Measurements from ENCODE around the gene MRC1.

Gene MRC1

GRCh38 chr10:17859492-17860156, 50.5 kb downstream of the MRC1 start:
- TF ChIP-seq, protein P1, sequence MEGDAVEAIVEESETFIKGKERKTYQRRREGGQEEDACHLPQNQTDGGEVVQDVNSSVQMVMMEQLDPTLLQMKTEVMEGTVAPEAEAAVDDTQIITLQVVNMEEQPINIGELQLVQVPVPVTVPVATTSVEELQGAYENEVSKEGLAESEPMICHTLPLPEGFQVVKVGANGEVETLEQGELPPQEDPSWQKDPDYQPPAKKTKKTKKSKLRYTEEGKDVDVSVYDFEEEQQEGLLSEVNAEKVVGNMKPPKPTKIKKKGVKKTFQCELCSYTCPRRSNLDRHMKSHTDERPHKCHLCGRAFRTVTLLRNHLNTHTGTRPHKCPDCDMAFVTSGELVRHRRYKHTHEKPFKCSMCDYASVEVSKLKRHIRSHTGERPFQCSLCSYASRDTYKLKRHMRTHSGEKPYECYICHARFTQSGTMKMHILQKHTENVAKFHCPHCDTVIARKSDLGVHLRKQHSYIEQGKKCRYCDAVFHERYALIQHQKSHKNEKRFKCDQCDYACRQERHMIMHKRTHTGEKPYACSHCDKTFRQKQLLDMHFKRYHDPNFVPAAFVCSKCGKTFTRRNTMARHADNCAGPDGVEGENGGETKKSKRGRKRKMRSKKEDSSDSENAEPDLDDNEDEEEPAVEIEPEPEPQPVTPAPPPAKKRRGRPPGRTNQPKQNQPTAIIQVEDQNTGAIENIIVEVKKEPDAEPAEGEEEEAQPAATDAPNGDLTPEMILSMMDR (IDR thresholded peaks at IDR 0.05; ENCODE audit: borderline replicate concordance, control extremely low read depth, extremely low read depth, insufficient read depth, missing control alignments), result no peak
- in situ Hi-C loops (cut with MboI; ENCODE audit: low sequenced_read_pairs, unreplicated experiment), result no loop called here
- DNase-seq (ENCODE audit: low spot score), result no peak

DNA sequence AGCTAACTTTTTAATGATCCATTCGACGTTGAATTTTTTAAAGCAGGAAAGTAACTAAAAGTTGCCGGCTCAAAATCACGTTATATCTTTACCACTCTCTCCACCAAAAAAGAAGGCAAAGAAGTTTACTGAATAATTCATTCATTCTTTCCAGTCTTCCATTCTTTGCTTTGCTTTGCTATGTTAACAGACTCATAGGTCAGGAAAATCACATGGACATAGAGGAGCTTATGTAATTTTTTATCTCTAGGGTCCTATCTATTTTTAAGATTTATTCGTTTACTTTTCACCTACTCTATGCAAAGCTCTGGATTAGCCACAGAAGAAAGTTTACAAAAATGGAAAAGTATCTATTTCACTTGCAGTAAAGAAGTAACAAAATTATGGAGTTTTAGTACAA, 52.6 kb downstream of the MRC1 start:
- DNase-seq (ENCODE audit: low spot score), result no peak
- TF ChIP-seq, protein P1 (IDR thresholded peaks at IDR 0.05; ENCODE audit: borderline replicate concordance, control extremely low read depth, extremely low read depth, insufficient read depth, missing control alignments), result no peak
- in situ Hi-C loops (cut with MboI; ENCODE audit: low sequenced_read_pairs, unreplicated experiment), result no loop called here

DNA sequence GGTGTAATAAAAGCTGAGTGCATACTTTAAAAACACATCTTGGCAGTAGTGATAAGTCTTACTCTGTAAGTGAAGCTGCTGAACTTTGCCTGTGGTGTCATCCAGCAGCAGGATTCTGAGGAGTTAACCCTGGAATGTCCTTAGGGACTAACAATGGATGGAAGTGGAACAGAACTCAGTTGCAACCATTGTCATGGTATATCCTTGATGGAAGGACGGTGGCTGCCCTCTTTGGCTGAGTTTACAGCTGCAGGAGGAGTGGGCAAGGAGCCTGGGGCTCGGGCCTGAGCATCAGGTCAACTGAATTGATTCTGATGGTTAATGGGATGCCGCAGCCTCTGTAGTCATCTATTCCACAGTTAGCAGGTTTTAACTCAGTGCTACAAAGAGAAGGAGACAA, 56.2 kb downstream of the MRC1 start:
- in situ Hi-C loops (cut with MboI; ENCODE audit: low sequenced_read_pairs, unreplicated experiment), result no loop called here
- TF ChIP-seq, protein P1 (IDR thresholded peaks at IDR 0.05; ENCODE audit: borderline replicate concordance, control extremely low read depth, extremely low read depth, insufficient read depth, missing control alignments), result no peak
- no peak for DNase-seq (ENCODE audit: low spot score)

- no peak for DNase-seq (ENCODE audit: low spot score)
- TF ChIP-seq, protein P1 (IDR thresholded peaks at IDR 0.05; ENCODE audit: borderline replicate concordance, control extremely low read depth, extremely low read depth, insufficient read depth, missing control alignments), result no peak
- in situ Hi-C loops (cut with MboI; ENCODE audit: low sequenced_read_pairs, unreplicated experiment), result no loop called here
Measured at GRCh38 chr10:17866346-17866745, 57.2 kb downstream of the MRC1 start.

- in situ Hi-C loops (cut with MboI; ENCODE audit: low sequenced_read_pairs, unreplicated experiment), result no loop called here
- no peak for DNase-seq (ENCODE audit: low spot score)
- TF ChIP-seq, protein P1 (IDR thresholded peaks at IDR 0.05; ENCODE audit: borderline replicate concordance, control extremely low read depth, extremely low read depth, insufficient read depth, missing control alignments), result no peak
Measured at GRCh38 chr10:17867056-17867455, 57.9 kb downstream of the MRC1 start.

DNA sequence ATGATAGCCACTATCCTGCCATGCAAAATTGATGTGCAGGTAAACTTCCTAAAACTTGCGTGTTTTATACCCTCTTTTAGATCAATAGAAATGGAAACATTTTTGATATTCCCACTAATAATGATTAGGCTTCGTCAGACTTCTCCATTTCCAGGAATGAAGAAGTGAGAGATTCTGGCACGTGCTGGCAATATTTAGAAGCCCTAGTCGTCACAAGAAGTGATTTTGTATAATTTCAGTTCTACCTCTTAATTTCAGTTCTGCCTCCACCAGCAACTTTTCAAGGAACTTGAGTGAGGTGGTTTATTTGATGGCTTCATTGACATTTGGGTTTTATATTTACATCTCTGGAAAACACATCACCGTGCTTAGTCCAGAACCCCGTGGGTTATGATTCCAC, 61.9 kb downstream of the MRC1 start:
- in situ Hi-C loops (cut with MboI; ENCODE audit: low sequenced_read_pairs, unreplicated experiment), result no loop called here
- DNase-seq (ENCODE audit: low spot score), result no peak
- TF ChIP-seq, protein P1 (IDR thresholded peaks at IDR 0.05; ENCODE audit: borderline replicate concordance, control extremely low read depth, extremely low read depth, insufficient read depth, missing control alignments), result no peak
